ENCODE data around the gene B9D2. TPM values are rescaled to one million over a fixed set of nuclear protein-coding genes. Genes with fewer than 3 reads are reported as not detected.

The B9D2 gene
- polyA plus RNA-seq, 1 donor from 2014 or later = 15.9 TPM

DNA sequence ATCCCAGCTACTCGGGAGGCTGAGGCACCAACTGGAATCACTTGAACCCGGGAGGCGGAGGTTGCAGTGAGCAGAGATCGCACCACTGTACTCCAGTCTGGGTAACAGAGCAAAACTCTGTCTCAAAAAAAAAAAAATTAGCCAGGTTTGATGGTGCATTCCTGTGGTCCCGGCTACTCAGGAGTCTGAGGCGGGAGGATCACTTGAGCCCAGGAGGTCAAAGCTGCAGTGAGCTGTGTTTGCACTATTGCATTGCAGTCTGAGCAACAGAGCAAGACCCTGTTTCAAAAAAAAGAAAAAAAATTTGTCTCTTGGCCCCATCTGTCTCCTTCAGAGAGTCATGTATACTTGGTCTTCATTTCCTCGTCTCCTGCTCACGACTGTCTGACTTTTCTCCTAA, 52.3 kb downstream of the B9D2 start:
- Histone ChIP-seq H3K9me2 (ENCODE audit: insufficient read depth, low read length) (no peaks in the 10 kb centered on the region), H3K9me3 (ENCODE audit: low read length) (no peaks in the 10 kb centered on the region), H2AFZ (ENCODE audit: low read depth, low read length) (no peak overlapping the region), H3K36me3 (ENCODE audit: insufficient read depth, low read length) (peaks cover 3% of the 10 kb centered on the region), H3K27ac (ENCODE audit: low read length) (no peak overlapping the region), H3K79me2 (replicated peaks; ENCODE audit: insufficient read depth, low read length) (peaks cover 10% of the 10 kb centered on the region), H3K27me3 (ENCODE audit: insufficient read depth, low read depth, low read length) (no peaks in the 10 kb centered on the region), H3K4me2 (ENCODE audit: low read length) (no peak overlapping the region), H4K20me1 (ENCODE audit: insufficient read depth) (no peaks in the 10 kb centered on the region), H3F3A (ENCODE audit: insufficient read depth, low read length, poor library complexity, severe bottlenecking) (no peaks in the 10 kb centered on the region), H3K9ac (ENCODE audit: low read length) (no peak overlapping the region), H3K4me3 (ENCODE audit: low read length) (peak overlapping the region; percentile 79)
- no peak for TF ChIP-seq MXI1 (conservative IDR thresholded peaks at IDR 0.05; ENCODE audit: poor library complexity, severe bottlenecking)
- TF ChIP-seq CTCF (IDR thresholded peaks at IDR 0.05; ENCODE audit: poor library complexity, severe bottlenecking) = no peak
- no peak for TF ChIP-seq EP300 (conservative IDR thresholded peaks at IDR 0.05; ENCODE audit: poor library complexity, severe bottlenecking)
- TF ChIP-seq SMC3 (conservative IDR thresholded peaks at IDR 0.05; ENCODE audit: poor library complexity) = no peak
- no peak for TF ChIP-seq TAF1 (IDR thresholded peaks at IDR 0.05; ENCODE audit: low read depth)
- TF ChIP-seq RAD21 (conservative IDR thresholded peaks at IDR 0.05) = no peak
- TF ChIP-seq EZH2 (IDR thresholded peaks at IDR 0.05; ENCODE audit: borderline replicate concordance, insufficient read depth, low read length, poor library complexity, severe bottlenecking) = no peak
- TF ChIP-seq POLR2AphosphoS5 (IDR thresholded peaks at IDR 0.05) = no peak
- TF ChIP-seq, protein P1, sequence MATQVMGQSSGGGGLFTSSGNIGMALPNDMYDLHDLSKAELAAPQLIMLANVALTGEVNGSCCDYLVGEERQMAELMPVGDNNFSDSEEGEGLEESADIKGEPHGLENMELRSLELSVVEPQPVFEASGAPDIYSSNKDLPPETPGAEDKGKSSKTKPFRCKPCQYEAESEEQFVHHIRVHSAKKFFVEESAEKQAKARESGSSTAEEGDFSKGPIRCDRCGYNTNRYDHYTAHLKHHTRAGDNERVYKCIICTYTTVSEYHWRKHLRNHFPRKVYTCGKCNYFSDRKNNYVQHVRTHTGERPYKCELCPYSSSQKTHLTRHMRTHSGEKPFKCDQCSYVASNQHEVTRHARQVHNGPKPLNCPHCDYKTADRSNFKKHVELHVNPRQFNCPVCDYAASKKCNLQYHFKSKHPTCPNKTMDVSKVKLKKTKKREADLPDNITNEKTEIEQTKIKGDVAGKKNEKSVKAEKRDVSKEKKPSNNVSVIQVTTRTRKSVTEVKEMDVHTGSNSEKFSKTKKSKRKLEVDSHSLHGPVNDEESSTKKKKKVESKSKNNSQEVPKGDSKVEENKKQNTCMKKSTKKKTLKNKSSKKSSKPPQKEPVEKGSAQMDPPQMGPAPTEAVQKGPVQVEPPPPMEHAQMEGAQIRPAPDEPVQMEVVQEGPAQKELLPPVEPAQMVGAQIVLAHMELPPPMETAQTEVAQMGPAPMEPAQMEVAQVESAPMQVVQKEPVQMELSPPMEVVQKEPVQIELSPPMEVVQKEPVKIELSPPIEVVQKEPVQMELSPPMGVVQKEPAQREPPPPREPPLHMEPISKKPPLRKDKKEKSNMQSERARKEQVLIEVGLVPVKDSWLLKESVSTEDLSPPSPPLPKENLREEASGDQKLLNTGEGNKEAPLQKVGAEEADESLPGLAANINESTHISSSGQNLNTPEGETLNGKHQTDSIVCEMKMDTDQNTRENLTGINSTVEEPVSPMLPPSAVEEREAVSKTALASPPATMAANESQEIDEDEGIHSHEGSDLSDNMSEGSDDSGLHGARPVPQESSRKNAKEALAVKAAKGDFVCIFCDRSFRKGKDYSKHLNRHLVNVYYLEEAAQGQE (IDR thresholded peaks at IDR 0.05; ENCODE audit: borderline replicate concordance) = no peak

DNA sequence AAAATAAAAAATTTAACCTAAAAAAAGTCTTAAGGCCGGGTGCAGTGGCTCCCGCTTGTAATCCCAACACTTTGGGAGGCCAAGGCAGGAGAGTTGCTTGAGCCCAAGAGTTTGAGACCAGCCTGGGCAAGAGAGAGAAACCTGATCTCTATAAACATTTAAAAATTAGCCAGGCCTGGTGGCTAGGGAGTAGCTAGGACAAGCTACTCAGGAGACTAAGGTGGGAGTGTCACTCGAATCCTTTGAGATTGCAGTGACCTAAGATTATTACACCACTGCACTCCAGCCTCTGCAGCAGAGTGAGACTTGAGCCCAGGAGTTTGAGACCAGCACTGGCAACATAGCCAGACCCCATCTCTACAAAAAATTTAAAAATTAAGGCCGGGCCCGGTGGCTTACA, 52.9 kb downstream of the B9D2 start:
- no peaks in the 10 kb centered on the region for H3K9me3 ChIP-seq (ENCODE audit: low read length)
- peak overlapping the region; percentile 79 for H3K4me3 ChIP-seq (ENCODE audit: low read length)
- H3K27ac ChIP-seq (ENCODE audit: low read length) = no peak overlapping the region
- peak overlapping the region; percentile 92 for H3K4me2 ChIP-seq (ENCODE audit: low read length)
- H3K27me3 ChIP-seq (ENCODE audit: insufficient read depth, low read depth, low read length) = no peaks in the 10 kb centered on the region
- H3F3A ChIP-seq (ENCODE audit: insufficient read depth, low read length, poor library complexity, severe bottlenecking) = no peaks in the 10 kb centered on the region
- no peaks in the 10 kb centered on the region for H4K20me1 ChIP-seq (ENCODE audit: insufficient read depth)
- no peaks in the 10 kb centered on the region for H3K36me3 ChIP-seq (ENCODE audit: insufficient read depth, low read length)
- H2AFZ ChIP-seq (ENCODE audit: low read depth, low read length) = peak overlapping the region; percentile 87
- H3K79me2 ChIP-seq (replicated peaks; ENCODE audit: insufficient read depth, low read length) = peaks cover 10% of the 10 kb centered on the region
- TF ChIP-seq EP300 (conservative IDR thresholded peaks at IDR 0.05; ENCODE audit: poor library complexity, severe bottlenecking) = no peak
- TF ChIP-seq RAD21 (conservative IDR thresholded peaks at IDR 0.05) = no peak
- TF ChIP-seq CTCF (IDR thresholded peaks at IDR 0.05; ENCODE audit: poor library complexity, severe bottlenecking) = no peak
- TF ChIP-seq, protein P1 (IDR thresholded peaks at IDR 0.05; ENCODE audit: borderline replicate concordance) = no peak
- no peak for TF ChIP-seq TAF1 (IDR thresholded peaks at IDR 0.05; ENCODE audit: low read depth)
- no peak for TF ChIP-seq POLR2AphosphoS5 (IDR thresholded peaks at IDR 0.05)
- TF ChIP-seq EZH2 (IDR thresholded peaks at IDR 0.05; ENCODE audit: borderline replicate concordance, insufficient read depth, low read length, poor library complexity, severe bottlenecking) = no peak
- no peak for TF ChIP-seq MXI1 (conservative IDR thresholded peaks at IDR 0.05; ENCODE audit: poor library complexity, severe bottlenecking)
- TF ChIP-seq SMC3 (conservative IDR thresholded peaks at IDR 0.05; ENCODE audit: poor library complexity) = no peak
- H3K9me2 ChIP-seq (ENCODE audit: insufficient read depth, low read length) = no peaks in the 10 kb centered on the region
- peak overlapping the region; percentile 90 for H3K9ac ChIP-seq (ENCODE audit: low read length)
